Measurements from ENCODE around the gene SLC24A4. TPM values are rescaled to one million over a fixed set of nuclear protein-coding genes. Genes with fewer than 3 reads are reported as not detected.
"Not testable (repeated sequence)": the region's sequence is repeated elsewhere in the genome, so short reads cannot be mapped to it uniquely, and the experiment has no call there.

Gene SLC24A4
- total RNA-seq, 1 experiment from 2014 or later, result not detected

- no TSS peak for BruUV-seq (replicated peaks)
- Mint-ChIP-seq H3K27me3 (ENCODE audit: insufficient read depth, unreplicated experiment) (no peaks in the 10 kb centered on the region), H3K27ac (ENCODE audit: low read depth, unreplicated experiment) (no peak overlapping the region), H3K4me1 (ENCODE audit: insufficient read depth, unreplicated experiment) (peaks cover 14% of the 10 kb centered on the region), H3K36me3 (ENCODE audit: insufficient read depth, unreplicated experiment) (no peaks in the 10 kb centered on the region), H3K9me3 (ENCODE audit: unreplicated experiment) (no peaks in the 10 kb centered on the region), H3K4me3 (ENCODE audit: unreplicated experiment) (no peak overlapping the region)
- CTCF ChIA-PET, result interaction anchor here (0.7 kb wide), 1 partner anchor 39 kb away, joined by 3 read pairs; no protein-coding TSS in a partner anchor
- intact Hi-C loops (cut with micrococcal nuclease), result no loop called here
- TF ChIP-seq CTCF (IDR thresholded peaks at IDR 0.05; ENCODE audit: unreplicated experiment), result no peak
- DNase-seq (ENCODE audit: unreplicated experiment), result no peak
- POLR2A ChIA-PET, result no interaction called here
Measured at GRCh38 chr14:92401561-92401960, 78.6 kb downstream of the SLC24A4 start.

- ChIA-PET POLR2A (interaction anchor here (0.6 kb wide), 2 partner anchors 10 to 13 kb away, joined by 3 read pairs; no protein-coding TSS in a partner anchor), CTCF (interaction anchor here (0.6 kb wide), 1 partner anchor 406 kb away, joined by 4 read pairs; no protein-coding TSS in a partner anchor)
- H3K9me3 Mint-ChIP-seq (ENCODE audit: unreplicated experiment); H3K4me1 Mint-ChIP-seq (ENCODE audit: insufficient read depth, unreplicated experiment); H3K27ac Mint-ChIP-seq (ENCODE audit: low read depth, unreplicated experiment); H3K27me3 Mint-ChIP-seq (ENCODE audit: insufficient read depth, unreplicated experiment); BruUV-seq (replicated peaks); H3K36me3 Mint-ChIP-seq (ENCODE audit: insufficient read depth, unreplicated experiment); DNase-seq (ENCODE audit: unreplicated experiment); H3K4me3 Mint-ChIP-seq (ENCODE audit: unreplicated experiment); intact Hi-C loops (cut with micrococcal nuclease): not testable (repeated sequence)
Measured at GRCh38 chr14:92402500-92402899, 79.5 kb downstream of the SLC24A4 start.

GRCh38 chr14:92404018-92404417 is 81.1 kb downstream of the SLC24A4 start:
- BruUV-seq (replicated peaks), result no TSS peak
- no peaks in the 10 kb centered on the region for H3K4me1 Mint-ChIP-seq (ENCODE audit: insufficient read depth, unreplicated experiment)

GRCh38 chr14:92404421-92404820 is 81.5 kb downstream of the SLC24A4 start:
- DNase-seq (ENCODE audit: unreplicated experiment), result no peak
- TF ChIP-seq CTCF (IDR thresholded peaks at IDR 0.05; ENCODE audit: unreplicated experiment), result no peak
- Mint-ChIP-seq H3K27ac (ENCODE audit: low read depth, unreplicated experiment) (no peak overlapping the region), H3K27me3 (ENCODE audit: insufficient read depth, unreplicated experiment) (no peaks in the 10 kb centered on the region), H3K36me3 (ENCODE audit: insufficient read depth, unreplicated experiment) (no peaks in the 10 kb centered on the region), H3K4me3 (ENCODE audit: unreplicated experiment) (no peak overlapping the region), H3K9me3 (ENCODE audit: unreplicated experiment) (peaks cover 9% of the 10 kb centered on the region), H3K4me1 (ENCODE audit: insufficient read depth, unreplicated experiment) (no peaks in the 10 kb centered on the region)
- BruUV-seq (replicated peaks), result no TSS peak
- ChIA-PET CTCF (no interaction called here), POLR2A (no interaction called here)
- intact Hi-C loops (cut with micrococcal nuclease), result no loop called here

More at GRCh38 chr14:92404018-92404417, 81.1 kb downstream of the SLC24A4 start:
- no peak for DNase-seq (ENCODE audit: unreplicated experiment)
- Mint-ChIP-seq H3K27me3 (ENCODE audit: insufficient read depth, unreplicated experiment) (no peaks in the 10 kb centered on the region), H3K4me3 (ENCODE audit: unreplicated experiment) (no peak overlapping the region), H3K9me3 (ENCODE audit: unreplicated experiment) (peaks cover 9% of the 10 kb centered on the region), H3K36me3 (ENCODE audit: insufficient read depth, unreplicated experiment) (no peaks in the 10 kb centered on the region), H3K27ac (ENCODE audit: low read depth, unreplicated experiment) (no peak overlapping the region)
- TF ChIP-seq CTCF (IDR thresholded peaks at IDR 0.05; ENCODE audit: unreplicated experiment), result no peak
- POLR2A ChIA-PET, result no interaction called here
- CTCF ChIA-PET, result no interaction called here
- intact Hi-C loops (cut with micrococcal nuclease), result no loop called here

- no TSS peak for BruUV-seq (replicated peaks)
- ChIA-PET CTCF (no interaction called here), POLR2A (no interaction called here)
- Mint-ChIP-seq H3K36me3 (ENCODE audit: insufficient read depth, unreplicated experiment) (no peaks in the 10 kb centered on the region), H3K4me3 (ENCODE audit: unreplicated experiment) (no peak overlapping the region), H3K9me3 (ENCODE audit: unreplicated experiment) (peaks cover 9% of the 10 kb centered on the region), H3K27me3 (ENCODE audit: insufficient read depth, unreplicated experiment) (no peaks in the 10 kb centered on the region), H3K4me1 (ENCODE audit: insufficient read depth, unreplicated experiment) (no peaks in the 10 kb centered on the region), H3K27ac (ENCODE audit: low read depth, unreplicated experiment) (no peak overlapping the region)
- intact Hi-C loops (cut with micrococcal nuclease), result no loop called here
- no peak for DNase-seq (ENCODE audit: unreplicated experiment)
- TF ChIP-seq CTCF (IDR thresholded peaks at IDR 0.05; ENCODE audit: unreplicated experiment), result no peak
Measured at GRCh38 chr14:92404938-92405337, 82.0 kb downstream of the SLC24A4 start.

Measured in MCF 10A (cell line).